HUES48 (cell line): ENCODE data around the gene RGS7.

ENCODE experiments used
- H3K27ac ChIP-seq: one replicate; pipeline ENCODE4 v1.7.0; 2013; ENCODE audit warnings: low read depth, low read length, inconsistent platforms
- H3K27me3 ChIP-seq: 2 replicates; pipeline ENCODE4 v1.6.1; 2013; ENCODE audit warnings: mild to moderate bottlenecking, low read length; ENCODE audit not compliant: control insufficient read depth, insufficient read depth
- H3K36me3 ChIP-seq: 2 replicates; pipeline ENCODE4 v1.6.1; 2013; ENCODE audit warnings: low read length; ENCODE audit not compliant: control insufficient read depth, insufficient read depth
- H3K4me1 ChIP-seq: 2 replicates; pipeline ENCODE4 v1.6.1; 2013; ENCODE audit warnings: mild to moderate bottlenecking, low read length; ENCODE audit not compliant: control insufficient read depth, insufficient read depth
- H3K4me3 ChIP-seq: 2 replicates; pipeline ENCODE4 v1.5.1; 2013; ENCODE audit warnings: mild to moderate bottlenecking, low read depth, low read length
- H3K9ac ChIP-seq: 2 replicates; pipeline ENCODE4 v1.6.1; 2013; ENCODE audit warnings: mild to moderate bottlenecking, low read depth, low read length, moderate library complexity
- H3K9me3 ChIP-seq: 2 replicates; pipeline ENCODE4 v1.6.1; 2013; ENCODE audit warnings: low read length; ENCODE audit not compliant: control insufficient read depth, insufficient read depth

Gene RGS7

DNA sequence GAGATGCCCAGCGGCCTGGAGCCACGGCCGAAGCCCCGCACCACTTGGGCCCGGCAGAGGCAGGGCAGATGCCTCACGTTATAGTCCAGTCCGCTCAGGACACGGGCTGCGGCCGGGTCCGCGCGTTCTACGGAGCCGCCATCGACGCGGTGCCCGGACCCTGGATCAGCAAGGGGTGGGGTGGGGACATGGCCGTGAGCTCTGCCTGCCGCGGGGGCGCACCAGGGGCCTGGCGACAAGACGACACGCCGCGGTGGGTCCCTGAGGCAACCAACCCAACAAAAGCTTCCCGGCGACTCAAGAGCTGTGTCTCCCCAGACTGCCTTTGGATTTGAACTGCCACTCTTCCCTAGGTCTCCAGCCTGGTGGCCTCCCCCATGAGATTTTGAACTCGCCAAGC, 533.6 kb downstream of the RGS7 start:
- H3K27ac ChIP-seq: no peak overlapping the region
- no peak overlapping the region for H3K4me3 ChIP-seq
- no peak overlapping the region for H3K9ac ChIP-seq
- H3K27me3 ChIP-seq: no peaks in the 10 kb centered on the region
- no peaks in the 10 kb centered on the region for H3K36me3 ChIP-seq
- no peaks in the 10 kb centered on the region; the same call in 1 of the 2 replicates for H3K4me1 ChIP-seq
- no peaks in the 10 kb centered on the region for H3K9me3 ChIP-seq

GRCh38 chr1:240821925-240822324, 535.1 kb downstream of the RGS7 start:
- Histone ChIP-seq H3K36me3 (no peaks in the 10 kb centered on the region), H3K4me1 (no peaks in the 10 kb centered on the region; the same call in 1 of the 2 replicates), H3K9me3 (no peaks in the 10 kb centered on the region), H3K4me3 (no peak overlapping the region), H3K27ac (no peak overlapping the region), H3K27me3 (no peaks in the 10 kb centered on the region), H3K9ac (no peak overlapping the region)

DNA sequence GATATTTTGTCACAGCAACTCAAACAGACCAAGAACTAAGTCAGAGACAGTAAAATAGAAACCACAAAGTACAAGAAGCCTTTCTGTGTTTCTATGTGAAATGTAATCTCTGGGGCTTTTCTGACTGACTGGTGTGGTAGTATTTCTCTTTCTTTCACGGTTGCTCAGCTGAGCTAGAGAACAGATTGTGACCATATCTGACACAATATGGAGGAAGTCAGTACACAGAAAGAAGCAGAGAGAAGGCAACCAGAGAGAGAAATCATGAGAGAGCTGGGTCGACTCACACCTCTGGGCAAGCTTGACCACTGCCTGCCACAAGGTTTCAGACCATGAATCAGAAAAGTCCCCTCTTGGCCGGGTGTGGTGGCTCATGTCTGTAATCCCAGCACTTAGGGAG, 536.2 kb downstream of the RGS7 start:
- Histone ChIP-seq H3K4me1 (no peaks in the 10 kb centered on the region), H3K27ac (no peak overlapping the region), H3K4me3 (no peak overlapping the region), H3K27me3 (no peaks in the 10 kb centered on the region), H3K9ac (no peak overlapping the region), H3K9me3 (no peaks in the 10 kb centered on the region), H3K36me3 (no peaks in the 10 kb centered on the region)

GRCh38 chr1:240816472-240816871, 540.5 kb downstream of the RGS7 start:
- Histone ChIP-seq H3K27ac (no peak overlapping the region), H3K4me3 (no peak overlapping the region), H3K27me3 (no peaks in the 10 kb centered on the region), H3K9ac (no peak overlapping the region), H3K4me1 (no peaks in the 10 kb centered on the region), H3K9me3 (no peaks in the 10 kb centered on the region), H3K36me3 (no peaks in the 10 kb centered on the region)

- no peak overlapping the region for H3K27ac ChIP-seq
- no peaks in the 10 kb centered on the region for H3K36me3 ChIP-seq
- no peaks in the 10 kb centered on the region for H3K27me3 ChIP-seq
- no peaks in the 10 kb centered on the region for H3K9me3 ChIP-seq
- H3K4me3 ChIP-seq: no peak overlapping the region
- no peak overlapping the region for H3K9ac ChIP-seq
- no peaks in the 10 kb centered on the region for H3K4me1 ChIP-seq
Measured at GRCh38 chr1:240813720-240814119, 543.3 kb downstream of the RGS7 start.

- H3K9ac ChIP-seq: no peak overlapping the region
- H3K27me3 ChIP-seq: no peaks in the 10 kb centered on the region
- no peak overlapping the region for H3K27ac ChIP-seq
- H3K36me3 ChIP-seq: no peaks in the 10 kb centered on the region
- H3K4me3 ChIP-seq: no peak overlapping the region
- no peaks in the 10 kb centered on the region for H3K9me3 ChIP-seq
- no peaks in the 10 kb centered on the region for H3K4me1 ChIP-seq
Measured at GRCh38 chr1:240811256-240811655, 545.7 kb downstream of the RGS7 start.

DNA sequence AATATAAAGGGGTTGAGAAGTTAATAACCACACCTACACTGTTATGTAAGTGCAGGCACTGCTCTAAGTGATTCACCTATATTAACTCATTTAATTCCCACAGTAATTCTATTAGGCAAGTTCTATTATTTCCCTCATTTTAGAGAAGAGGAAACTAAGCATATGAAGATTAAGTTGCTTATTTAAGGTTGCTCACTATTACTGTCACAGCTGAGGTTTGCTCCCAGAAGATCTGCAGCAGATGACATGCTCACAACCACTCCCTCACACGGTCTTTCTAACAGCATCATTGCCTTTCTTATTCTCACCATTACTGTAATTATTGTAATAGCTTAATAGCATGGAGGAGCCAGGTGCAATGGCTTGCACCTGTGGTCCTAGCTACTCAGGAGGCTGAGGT, 548.6 kb downstream of the RGS7 start:
- H3K27ac ChIP-seq: no peak overlapping the region

DNA sequence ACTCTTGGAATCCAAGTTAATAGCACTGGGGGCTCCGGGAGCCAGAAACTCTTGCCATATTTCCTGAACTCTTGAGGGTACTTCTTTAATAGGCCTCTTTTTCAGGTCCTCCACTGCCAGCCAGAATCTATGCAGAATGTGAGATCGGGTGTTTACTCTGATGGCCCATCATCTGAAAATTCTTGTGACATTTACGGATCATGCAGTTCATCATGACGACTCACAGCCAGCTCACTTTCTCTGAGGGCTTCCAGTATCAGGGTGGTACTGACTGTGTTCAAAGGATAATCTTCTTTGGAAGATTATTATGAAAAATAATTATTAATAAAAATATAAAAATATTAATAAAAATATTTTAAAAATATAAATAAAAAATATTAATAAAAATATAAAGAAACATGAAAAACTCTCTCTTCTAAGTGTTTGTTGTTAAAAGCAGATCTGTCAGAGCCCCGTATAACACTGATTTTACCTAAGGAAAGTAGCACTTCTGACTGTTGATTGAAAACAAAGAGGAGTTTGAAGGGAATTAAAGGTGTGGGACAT, 550.7 kb downstream of the RGS7 start:
- no peaks in the 10 kb centered on the region for H3K27me3 ChIP-seq
- H3K9me3 ChIP-seq: no peaks in the 10 kb centered on the region
- H3K36me3 ChIP-seq: no peaks in the 10 kb centered on the region
- H3K4me3 ChIP-seq: no peak overlapping the region
- no peak overlapping the region for H3K9ac ChIP-seq
- H3K27ac ChIP-seq: no peak overlapping the region
- no peaks in the 10 kb centered on the region for H3K4me1 ChIP-seq

More for the DNA sequence above, 548.6 kb downstream of the RGS7 start:
- no peaks in the 10 kb centered on the region for H3K9me3 ChIP-seq
- no peaks in the 10 kb centered on the region for H3K36me3 ChIP-seq
- no peaks in the 10 kb centered on the region for H3K27me3 ChIP-seq
- no peaks in the 10 kb centered on the region for H3K4me1 ChIP-seq
- no peak overlapping the region for H3K4me3 ChIP-seq
- H3K9ac ChIP-seq: no peak overlapping the region

GRCh38 chr1:240804475-240804874, 552.5 kb downstream of the RGS7 start:
- H3K9ac ChIP-seq: no peak overlapping the region
- no peaks in the 10 kb centered on the region for H3K27me3 ChIP-seq
- H3K9me3 ChIP-seq: no peaks in the 10 kb centered on the region
- no peaks in the 10 kb centered on the region for H3K36me3 ChIP-seq
- H3K27ac ChIP-seq: no peak overlapping the region
- no peaks in the 10 kb centered on the region for H3K4me1 ChIP-seq
- no peak overlapping the region for H3K4me3 ChIP-seq

GRCh38 chr1:240803151-240803550, 553.9 kb downstream of the RGS7 start:
- Histone ChIP-seq H3K9me3 (no peaks in the 10 kb centered on the region), H3K4me1 (no peaks in the 10 kb centered on the region), H3K36me3 (no peaks in the 10 kb centered on the region), H3K9ac (no peak overlapping the region), H3K4me3 (no peak overlapping the region), H3K27ac (no peak overlapping the region), H3K27me3 (no peaks in the 10 kb centered on the region)

DNA sequence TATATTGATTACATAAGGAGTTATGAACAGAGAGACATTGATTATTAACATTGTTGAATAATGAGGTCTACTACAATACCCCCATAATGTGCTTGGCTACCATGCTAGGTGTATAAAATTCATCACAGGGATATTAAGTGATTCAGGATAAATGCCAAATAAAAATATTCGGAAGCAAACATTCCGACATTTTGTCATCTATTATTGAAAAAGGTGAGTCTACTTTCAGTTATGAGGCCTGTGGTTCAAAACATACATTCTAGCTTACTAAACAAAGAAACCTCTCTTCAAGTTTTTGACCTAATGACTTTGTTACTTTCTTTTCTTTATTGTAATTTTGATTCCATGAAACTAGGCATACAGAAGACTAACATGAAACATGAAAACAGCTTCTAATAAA, 554.7 kb downstream of the RGS7 start:
- Histone ChIP-seq H3K4me1 (no peaks in the 10 kb centered on the region), H3K4me3 (no peak overlapping the region), H3K27me3 (no peaks in the 10 kb centered on the region), H3K9me3 (no peaks in the 10 kb centered on the region), H3K36me3 (no peaks in the 10 kb centered on the region), H3K27ac (no peak overlapping the region), H3K9ac (no peak overlapping the region)

- H3K4me3 ChIP-seq: no peak overlapping the region
- H3K27me3 ChIP-seq: no peaks in the 10 kb centered on the region
- H3K9me3 ChIP-seq: no peaks in the 10 kb centered on the region
- no peaks in the 10 kb centered on the region for H3K4me1 ChIP-seq
- H3K9ac ChIP-seq: no peak overlapping the region
- H3K27ac ChIP-seq: no peak overlapping the region
- H3K36me3 ChIP-seq: no peaks in the 10 kb centered on the region
Measured at GRCh38 chr1:240801442-240801841, 555.6 kb downstream of the RGS7 start.
